ENCODE data around the gene HECTD2. TPM values are rescaled to one million over a fixed set of nuclear protein-coding genes. Genes with fewer than 3 reads are reported as not detected.

The HECTD2 gene
- total and polyA plus RNA-seq, 9 of the 15 experiments (the other 6 are each of a cell fraction or from before 2014, with no cell fraction given), result 1.3 to 5.9 (median 3.9) TPM

- no peak for TF ChIP-seq GMEB1 (CRISPR knock-in tag; IDR thresholded peaks at IDR 0.05)
Measured at GRCh38 chr10:91513598-91514424, 103.7 kb downstream of the HECTD2 start (continued).

DNA sequence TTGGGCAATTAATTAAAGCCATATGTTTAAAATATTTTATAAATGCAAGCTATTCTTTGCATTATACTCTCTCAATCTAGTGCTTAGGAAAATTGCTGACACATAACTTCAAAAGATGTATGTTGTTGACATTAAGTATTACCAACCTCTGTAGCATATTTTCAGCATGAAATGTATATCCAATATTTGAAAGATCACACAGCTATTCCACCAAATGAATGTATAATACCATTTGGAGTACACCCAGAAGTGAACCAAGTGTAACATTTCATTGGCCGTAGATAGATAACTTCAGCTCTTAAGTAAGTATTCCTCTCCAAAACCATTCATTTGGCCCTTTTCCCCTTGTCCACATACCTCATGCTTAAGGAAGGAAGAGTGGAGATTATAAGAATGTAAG, 104.6 kb downstream of the HECTD2 start:
- POLR2A ChIA-PET, result no interaction called here
- Histone ChIP-seq H3K9ac (ENCODE audit: insufficient read depth in 1 of 2, low read depth in 2 of 2, low read length in 2 of 2) (no peak overlapping the region), H3K27ac (ENCODE audit: extremely low read depth, low read depth, low read length) (no peak overlapping the region), H3K4me1 (replicated peaks in 1 of 2; ENCODE audit: control insufficient read depth in 2 of 2, insufficient read depth in 2 of 2, low read length in 2 of 2) (peaks cover 0 to 3% of the 10 kb centered on the region in 2 experiments; a peak in 1 of 5 replicates), H3K9me1 (ENCODE audit: control insufficient read depth, insufficient read depth, low read length) (no peaks in the 10 kb centered on the region), H3K9me3 (replicated peaks; ENCODE audit: control insufficient read depth, insufficient read depth, low read depth, low read length) (no peaks in the 10 kb centered on the region), H3K4me3 (no peak overlapping the region), H3K79me2 (ENCODE audit: control insufficient read depth, insufficient read depth, low read length) (no peaks in the 10 kb centered on the region), H3K36me3 (ENCODE audit: control insufficient read depth, insufficient read depth, low read length) (no peaks in the 10 kb centered on the region), H4K20me1 (replicated peaks; ENCODE audit: control insufficient read depth, insufficient read depth, low read length) (no peaks in the 10 kb centered on the region), H3K4me2 (ENCODE audit: insufficient read depth, low read length) (no peak overlapping the region), H3K27me3 (ENCODE audit: control insufficient read depth in 2 of 2, insufficient read depth in 2 of 2, low read length in 2 of 2) (no peaks in the 10 kb centered on the region), H2AFZ (ENCODE audit: low read depth, low read length) (no peak overlapping the region)
- WGBS (ENCODE audit: insufficient coverage, low coverage, missing lambda C conversion rate), result 82% methylated on average over 1 of the region's 1 CpG
- intact Hi-C loops (cut with micrococcal nuclease) (no loop called here), in situ Hi-C loops (cut with MboI) (no loop called here)
- no peak for FAIRE-seq
- CTCF ChIA-PET (ENCODE audit: low intra/inter-chr PET ratio), result no interaction called here
- no peak for ATAC-seq
- TF ChIP-seq NCOA1 (IDR thresholded peaks at IDR 0.05; ENCODE audit: low read depth), result no peak
- TF ChIP-seq, protein P1, sequence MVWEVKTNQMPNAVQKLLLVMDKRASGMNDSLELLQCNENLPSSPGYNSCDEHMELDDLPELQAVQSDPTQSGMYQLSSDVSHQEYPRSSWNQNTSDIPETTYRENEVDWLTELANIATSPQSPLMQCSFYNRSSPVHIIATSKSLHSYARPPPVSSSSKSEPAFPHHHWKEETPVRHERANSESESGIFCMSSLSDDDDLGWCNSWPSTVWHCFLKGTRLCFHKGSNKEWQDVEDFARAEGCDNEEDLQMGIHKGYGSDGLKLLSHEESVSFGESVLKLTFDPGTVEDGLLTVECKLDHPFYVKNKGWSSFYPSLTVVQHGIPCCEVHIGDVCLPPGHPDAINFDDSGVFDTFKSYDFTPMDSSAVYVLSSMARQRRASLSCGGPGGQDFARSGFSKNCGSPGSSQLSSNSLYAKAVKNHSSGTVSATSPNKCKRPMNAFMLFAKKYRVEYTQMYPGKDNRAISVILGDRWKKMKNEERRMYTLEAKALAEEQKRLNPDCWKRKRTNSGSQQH (CRISPR knock-in tag; IDR thresholded peaks at IDR 0.05), result no peak
- TF ChIP-seq TRIM25 (IDR thresholded peaks at IDR 0.05; ENCODE audit: borderline replicate concordance), result no peak
- peak; percentile 68 for TF ChIP-seq ZNF316 (IDR thresholded peaks at IDR 0.05)
- TF ChIP-seq C11orf30 (IDR thresholded peaks at IDR 0.05; ENCODE audit: low read depth), result peak; percentile 45; the same call in 1 of the 2 replicates
- no TSS peak for BruUV-seq (replicated peaks)
- DNase-seq (ENCODE audit: extremely low read depth in 1 of 4, low spot score in 3 of 4), result no peak

All from K562 (cell line).